HG03045 (cell line): ENCODE measurements around the gene TBXA2R.
"Not testable (repeated sequence)": the region's sequence is repeated elsewhere in the genome, so short reads cannot be mapped to it uniquely, and the experiment has no call there.

ENCODE experiments used
- ATAC-seq: cut with Tn5 transposase; IDR thresholded peaks from one replicate; pipeline ENCODE4 v1.9.1; 2021; ENCODE audit warnings: mild to moderate bottlenecking, moderate library complexity; ENCODE audit not compliant: unreplicated experiment

TBXA2R gene

DNA sequence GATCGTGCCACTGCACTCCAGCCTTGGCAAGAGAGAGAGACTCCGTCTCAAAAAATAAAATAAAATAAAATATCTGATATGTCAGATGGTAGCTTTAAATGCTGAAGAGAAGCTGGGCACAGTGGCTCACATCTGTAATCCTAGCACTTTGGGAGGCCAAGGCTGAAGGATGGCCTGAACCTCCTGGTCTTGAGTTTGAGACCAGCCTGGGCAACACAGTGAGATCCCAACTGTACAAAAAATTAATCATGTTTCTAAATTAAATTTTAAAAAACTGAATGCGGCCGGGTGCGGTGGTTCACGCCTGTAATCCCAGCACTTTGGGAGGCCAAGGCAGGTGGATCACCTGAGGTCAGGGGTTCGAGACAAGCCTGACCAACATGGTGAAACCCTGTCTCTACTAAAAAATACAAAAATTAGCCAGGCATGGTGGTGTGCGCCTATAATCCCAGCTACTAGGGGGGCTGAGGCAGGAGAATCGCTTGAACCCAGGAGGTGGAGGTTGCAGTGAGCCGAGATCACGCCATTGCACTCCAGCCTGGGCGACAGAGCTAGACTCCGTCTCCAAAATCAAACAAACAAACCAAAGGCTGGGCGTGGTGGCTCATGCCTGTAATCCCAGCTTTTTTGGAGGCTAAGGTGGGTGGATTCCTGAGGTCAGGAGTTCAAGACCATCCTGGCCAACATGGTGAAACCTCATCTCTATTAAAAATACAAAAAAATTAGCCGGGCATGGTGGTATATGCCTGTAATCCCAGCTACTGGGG lies 22.5 kb downstream of the TBXA2R start:
- ATAC-seq: not testable (repeated sequence)

DNA sequence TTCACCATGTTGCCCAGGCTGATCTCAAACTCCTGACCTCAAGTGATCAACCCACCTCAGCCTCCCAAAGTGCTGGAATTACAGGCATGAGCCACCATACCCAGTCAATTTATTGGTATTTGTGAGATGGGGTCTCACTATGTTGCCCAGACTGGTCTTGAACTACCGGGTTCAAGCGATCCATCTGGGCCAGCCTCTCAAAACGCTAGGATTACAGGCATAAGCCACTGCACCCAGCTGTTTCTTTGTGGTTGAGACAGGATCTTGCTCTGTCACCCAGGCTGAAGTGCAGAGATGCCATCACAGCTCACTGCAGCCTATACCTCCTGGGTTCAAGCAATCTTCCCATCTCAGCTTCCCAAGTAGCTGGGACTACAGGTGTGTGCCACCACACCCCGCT lies 24.9 kb downstream of the TBXA2R start:
- not testable (repeated sequence) for ATAC-seq

DNA sequence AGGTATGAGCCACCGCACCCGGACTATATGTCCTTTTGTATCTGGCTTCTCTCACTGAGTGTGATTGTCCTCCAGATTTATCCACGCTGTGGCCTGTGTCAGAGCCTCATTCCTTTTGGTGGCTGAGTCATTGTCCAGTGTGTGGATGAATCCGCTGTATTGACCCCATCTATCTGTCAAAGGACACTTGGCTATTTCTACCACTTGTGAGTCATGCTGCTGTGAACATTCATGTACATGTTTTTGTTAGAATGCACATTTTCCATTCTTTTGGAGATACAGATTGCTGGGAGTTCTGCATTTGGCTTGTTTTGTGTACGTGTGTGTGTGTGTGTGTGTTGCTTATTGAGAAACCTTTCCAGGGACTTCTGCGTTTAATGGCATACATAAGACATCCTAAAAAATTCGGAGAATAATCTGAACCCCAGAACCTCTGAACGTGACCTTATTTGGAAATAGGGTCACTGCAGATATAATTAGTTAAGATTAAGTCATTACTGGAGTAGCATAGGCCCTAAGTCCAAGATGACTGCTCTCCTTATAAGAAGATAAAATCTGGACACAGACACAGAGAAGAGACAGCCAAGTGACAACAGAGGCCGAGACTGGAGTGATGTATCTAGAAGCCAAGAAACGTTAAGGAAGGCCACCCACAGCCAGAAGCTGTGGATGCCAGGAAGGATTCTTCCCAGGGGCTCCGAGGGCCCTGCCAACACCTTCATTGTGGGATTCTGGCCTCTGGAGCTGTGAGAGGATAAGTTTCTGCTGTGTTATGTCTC lies 26.3 kb downstream of the TBXA2R start:
- no peak for ATAC-seq

DNA sequence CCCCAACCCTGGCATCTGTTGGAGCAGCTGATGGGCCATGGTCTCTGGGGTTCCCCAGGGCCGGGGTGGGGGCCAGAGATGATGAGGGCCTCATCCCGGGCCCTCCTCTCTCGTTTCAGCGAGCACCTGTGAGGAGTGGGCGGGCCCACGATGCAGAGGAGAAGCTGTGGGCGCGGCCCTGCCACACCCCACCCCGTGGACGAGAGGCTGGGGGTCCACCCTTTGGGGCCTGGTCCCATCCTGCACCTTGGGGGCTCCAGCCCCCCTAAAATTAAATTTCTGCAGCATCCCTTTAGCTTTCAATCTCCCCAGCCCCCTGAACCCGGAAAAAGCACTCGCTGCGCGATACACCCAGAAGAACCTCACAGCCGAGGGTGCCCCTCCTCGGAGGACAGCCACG lies 28.3 kb downstream of the TBXA2R start:
- no peak for ATAC-seq

DNA sequence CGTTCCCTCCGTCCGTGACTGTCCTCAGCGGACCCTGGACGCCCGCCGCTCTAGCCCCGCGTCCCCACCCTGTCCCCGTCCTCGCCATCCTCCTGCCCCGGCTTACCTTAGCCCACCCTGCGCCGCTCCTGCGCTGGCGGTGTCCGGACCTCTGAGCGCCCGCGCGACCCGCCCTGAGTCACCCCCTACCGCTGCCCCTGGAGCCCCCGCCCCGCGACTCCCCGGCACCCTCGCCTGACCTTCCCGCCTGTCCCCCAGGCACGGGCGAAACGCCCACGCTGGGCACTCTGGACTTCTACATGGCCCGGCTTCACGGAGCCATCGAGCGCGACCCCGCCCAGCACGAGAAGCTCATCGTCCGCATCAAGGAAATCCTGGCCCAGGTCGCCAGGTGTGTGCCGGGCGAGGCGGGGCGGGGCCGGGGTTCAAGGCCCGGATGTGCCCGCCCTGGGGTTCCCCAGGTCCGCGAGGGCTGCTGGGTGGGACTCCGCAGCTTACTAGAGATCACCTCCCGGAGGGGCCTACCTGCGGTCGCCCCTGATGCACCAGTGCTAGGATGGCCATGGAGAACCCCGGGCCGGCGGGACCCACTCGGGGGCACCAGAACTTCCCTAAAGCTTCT lies 28.8 kb downstream of the TBXA2R start:
- no peak for ATAC-seq

DNA sequence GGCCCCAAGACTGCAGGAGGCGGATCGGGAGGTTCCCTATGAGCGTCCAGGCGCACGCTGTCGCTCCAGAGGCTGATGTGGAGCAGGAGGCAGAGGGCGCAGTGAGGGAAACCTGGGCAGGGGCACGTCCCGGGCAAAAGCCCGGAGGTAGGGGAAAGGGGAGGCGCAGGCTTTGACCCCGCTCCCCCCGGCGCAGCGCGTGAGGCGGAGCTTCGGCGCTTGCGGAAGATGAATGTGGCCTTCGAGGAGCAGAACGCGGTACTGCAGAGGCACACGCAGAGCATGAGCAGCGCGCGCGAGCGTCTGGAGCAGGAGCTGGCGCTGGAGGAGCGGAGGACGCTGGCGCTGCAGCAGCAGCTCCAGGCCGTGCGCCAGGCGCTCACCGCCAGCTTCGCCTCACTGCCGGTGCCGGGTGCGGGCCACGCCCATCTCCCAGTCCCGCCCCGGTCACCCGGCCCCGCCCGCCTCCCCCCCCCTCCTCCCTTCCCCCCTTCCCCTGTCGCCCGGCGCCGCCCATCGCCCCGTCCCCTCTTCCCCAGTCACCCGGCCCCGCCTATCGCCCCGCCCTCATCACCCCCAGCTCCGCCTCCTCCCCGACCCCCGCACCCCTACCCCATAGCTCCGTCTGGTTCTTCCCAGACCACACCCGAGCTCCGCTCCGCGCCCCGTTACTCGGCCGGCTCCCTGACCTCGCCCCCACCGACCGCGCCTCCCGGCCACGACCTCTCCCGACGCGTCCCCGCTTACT lies 29.8 kb downstream of the TBXA2R start:
- no peak for ATAC-seq

DNA sequence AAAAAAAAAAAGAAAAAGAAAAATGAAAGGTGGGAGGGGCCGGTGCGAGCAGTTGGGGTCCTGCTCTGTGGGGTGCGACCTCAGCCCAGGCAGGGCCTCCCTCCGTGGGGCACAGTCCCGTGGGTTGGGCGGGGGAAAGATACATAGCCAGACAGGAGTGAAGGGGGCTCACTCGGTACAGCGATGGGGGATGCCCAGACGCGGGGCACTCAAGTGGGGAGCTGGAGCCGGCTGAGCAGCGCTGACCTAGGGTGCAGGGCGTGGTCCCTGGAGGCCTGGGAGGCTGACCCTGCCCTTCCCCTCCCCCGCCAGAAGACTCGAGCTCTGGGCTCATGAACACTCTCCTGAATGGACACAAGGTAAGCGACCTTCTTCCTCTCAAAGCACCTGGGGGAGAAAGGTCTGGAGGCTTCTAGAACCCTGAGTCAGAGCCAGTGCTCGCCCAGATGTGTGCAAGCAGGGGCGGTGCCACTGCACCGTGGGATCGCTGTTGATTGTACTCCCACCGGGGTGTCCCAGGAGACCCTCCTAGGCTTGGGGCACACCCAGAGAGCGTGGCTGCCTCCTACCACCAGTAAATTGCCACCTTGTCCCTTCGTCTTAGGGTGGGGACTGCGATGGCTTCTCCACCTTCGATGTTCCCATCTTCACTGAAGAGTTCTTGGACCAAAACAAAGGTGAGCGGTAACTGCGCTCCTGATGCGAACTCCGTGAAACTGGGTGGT lies 30.6 kb downstream of the TBXA2R start:
- ATAC-seq: no peak

DNA sequence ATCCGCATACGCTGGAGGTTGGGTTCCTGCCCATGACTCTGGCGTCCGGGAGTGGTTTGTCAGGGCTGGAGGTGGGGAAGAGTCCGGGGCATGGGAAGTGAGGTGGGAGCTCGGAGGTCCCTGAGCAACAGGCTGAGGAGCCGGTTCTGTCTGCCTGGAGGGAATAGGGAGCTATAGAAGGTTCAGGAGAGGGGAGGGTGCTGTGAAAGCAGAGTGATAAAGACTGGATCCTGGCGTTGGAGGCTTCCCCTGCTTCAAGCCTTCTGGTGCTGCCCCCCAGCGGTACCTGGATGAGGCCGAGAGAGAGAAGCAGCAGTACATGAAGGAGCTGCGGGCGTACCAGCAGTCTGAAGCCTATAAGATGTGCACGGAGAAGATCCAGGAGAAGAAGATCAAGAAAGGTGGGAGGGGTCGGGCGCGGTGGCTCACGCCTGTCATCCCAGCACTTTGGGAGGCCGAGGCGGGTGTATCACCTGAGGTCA lies 31.4 kb downstream of the TBXA2R start:
- no peak for ATAC-seq

DNA sequence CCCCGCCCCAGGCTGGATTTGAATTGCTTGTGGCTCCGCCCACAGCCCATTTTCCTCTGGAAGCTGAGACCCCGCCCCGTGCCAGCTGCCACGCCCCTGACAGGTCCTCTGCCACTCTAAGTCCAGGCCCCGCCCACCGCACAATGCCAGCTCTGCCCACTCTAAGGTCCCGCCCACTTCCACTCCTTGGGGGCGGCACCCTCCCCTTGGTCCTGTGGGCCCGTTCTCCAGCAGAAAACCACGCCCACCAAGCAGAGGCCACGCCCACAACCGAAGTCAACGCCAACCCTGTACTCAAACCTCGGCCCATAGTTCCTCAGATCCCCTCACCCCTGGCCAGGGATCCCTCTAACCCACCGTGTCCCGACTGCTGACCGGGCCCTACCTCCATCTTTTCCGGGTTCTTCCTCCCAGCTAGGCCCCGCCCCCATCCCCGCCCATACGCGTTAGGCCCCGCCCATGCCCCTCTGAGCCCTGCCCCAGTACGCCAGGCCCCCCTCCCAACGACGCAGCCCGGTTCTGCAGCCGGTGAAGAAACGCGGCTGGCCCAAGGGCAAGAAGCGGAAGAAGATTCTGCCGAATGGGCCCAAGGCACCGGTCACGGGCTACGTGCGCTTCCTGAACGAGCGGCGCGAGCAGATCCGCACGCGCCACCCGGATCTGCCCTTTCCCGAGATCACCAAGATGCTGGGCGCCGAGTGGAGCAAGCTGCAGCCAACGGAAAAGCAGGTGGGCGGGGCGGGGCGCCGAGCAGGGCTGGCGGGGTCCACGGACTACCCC lies 32.6 kb downstream of the TBXA2R start:
- no peak for ATAC-seq

DNA sequence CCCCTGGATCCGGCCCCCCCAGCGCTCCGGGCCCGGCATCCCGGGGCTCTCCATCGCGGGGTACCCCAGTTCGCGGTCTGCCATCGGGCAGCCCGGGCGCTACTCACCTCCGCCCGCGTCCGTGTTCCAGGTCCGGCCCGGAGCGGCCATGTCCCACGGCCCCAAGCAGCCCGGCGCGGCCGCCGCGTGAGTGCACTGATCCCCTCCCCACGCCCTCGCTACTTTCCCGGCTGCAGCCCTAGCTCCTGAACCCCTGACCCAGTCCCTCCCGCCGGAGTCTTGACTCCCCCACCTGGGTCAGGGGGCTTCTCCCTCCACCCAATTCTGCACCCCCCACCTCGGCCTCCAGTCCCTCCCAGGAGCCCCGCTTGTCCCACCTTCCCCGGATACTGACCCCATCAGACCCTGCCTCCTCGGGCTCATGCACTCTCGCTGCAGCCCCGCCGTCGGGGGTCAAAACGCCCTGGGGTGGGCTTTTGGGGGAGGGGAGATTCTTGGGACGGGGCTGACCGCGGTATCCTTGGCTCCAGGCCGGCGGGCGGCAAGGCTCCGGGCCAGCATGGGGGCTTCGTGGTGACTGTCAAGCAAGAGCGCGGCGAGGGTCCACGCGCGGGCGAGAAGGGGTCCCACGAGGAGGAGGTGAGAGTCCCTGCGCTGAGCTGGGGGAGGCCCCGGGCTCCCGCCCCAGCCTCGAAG lies 33.4 kb downstream of the TBXA2R start:
- ATAC-seq: peak; percentile 9

DNA sequence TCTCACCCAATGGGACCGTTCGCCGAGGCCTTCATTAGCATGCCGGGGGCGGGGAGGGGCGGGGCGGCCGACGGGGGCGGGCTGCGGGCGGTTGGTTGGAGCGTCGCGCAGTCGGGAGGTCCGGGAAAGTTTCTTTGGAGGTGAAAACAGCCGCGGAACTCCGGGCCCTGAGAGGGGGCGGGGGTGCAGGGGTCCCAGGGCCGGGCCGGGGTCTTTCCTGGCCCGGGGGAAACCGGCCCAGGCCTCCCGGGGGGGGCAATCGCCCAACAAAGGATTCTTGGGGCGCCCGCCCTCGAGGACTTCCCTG lies 33.9 kb downstream of the TBXA2R start, which contains the start of gene HMG20B:
Gene HMG20B, plus strand, starts transcription at position 90 of the 307 bp plus-strand sequence. CDS start 366 bp downstream, outside the sequence.
- ATAC-seq: no peak

DNA sequence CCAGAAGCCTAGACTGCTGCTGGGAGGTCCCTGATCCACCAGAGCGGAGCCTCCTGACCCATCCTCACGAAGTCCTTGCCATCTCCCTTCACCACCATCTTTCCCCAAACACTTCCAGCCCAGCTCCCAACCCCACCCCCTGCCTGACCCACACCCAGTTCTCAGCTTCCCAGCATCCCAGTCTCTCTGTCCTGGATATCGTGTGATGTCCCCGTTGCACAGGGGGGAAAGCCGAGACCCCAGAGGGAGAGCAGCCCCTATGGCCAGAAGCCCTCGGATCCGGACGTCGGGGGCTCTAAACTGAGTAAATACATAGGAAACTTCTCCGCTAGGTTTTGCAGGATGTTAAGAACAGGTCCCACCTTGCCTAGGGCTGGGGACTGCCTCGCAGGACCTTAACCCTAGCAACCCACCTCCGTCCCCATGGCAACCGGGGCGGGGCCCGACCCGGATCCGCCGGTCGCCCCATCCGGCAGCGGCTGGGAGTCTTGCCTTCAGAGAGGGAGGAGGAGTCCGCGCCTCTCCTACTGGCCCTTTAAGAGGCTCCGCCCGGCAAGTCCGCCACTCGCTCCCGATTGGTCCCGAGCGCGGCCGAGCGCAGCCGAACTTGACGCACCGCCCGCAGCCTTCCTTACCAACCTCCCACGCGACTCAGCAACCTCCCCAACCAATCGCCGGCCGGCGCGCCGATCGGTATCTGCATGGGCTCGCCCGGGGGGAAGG lies 34.4 kb downstream of the TBXA2R start:
- peak; percentile 87 for ATAC-seq

DNA sequence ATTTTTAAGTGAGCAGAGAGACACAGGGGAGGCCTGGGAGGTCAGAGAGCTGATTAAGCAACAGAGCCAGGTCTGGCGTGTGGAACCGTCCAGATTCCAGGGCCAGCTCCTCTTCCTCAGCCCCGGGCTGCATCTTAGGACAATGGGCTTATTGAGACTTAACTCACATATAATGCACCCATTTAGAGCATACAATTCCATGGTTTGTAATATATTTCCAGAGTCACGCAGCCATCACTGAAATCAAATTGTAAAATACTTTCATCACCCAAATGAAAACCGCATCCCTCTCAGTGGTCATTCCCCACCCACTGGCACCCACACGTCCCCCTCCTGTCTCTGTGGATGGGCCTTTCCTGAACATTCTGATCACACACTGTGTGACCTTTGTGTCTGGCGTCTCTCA lies 36.1 kb downstream of the TBXA2R start:
- ATAC-seq: no peak

DNA sequence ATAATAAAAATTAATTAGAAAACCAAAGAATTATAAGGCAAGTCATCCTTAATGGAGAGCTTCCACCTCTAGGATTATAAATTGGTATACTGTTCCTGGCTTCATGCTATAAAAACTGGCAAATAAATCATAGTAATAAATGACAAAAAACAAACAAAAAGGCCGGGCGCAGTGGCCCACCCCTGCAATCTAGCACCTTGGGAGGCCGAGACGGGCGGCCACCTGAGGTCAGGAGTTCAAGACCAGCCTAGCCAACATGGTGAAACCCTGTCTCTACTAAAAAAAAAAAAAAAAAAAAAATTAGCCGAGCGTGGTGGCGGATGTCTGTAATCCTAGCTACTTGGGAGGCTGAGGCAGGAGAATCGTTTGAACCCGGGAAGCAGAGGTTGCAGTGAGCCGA lies 36.6 kb downstream of the TBXA2R start:
- ATAC-seq: not testable (repeated sequence)

DNA sequence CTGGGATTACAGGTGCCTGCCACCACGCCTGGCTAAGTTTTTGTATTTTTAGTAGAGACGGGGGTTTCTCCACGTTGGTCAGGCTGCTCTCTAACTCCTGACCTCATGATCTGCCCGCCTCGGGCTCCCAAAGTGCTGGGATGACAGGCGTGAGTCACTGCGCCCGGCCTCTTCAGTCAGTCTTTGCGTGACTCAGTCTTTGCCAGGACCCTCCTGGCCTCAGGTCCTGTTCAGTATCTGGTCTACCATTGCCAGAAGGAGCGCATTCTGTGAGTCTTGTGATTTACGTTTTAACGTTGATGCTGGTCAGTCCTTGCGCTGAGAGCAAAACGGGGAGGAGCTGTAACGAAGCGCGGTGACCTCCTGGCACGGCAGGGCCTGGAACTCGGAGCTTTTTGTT lies 41.5 kb downstream of the TBXA2R start:
- ATAC-seq: no peak

DNA sequence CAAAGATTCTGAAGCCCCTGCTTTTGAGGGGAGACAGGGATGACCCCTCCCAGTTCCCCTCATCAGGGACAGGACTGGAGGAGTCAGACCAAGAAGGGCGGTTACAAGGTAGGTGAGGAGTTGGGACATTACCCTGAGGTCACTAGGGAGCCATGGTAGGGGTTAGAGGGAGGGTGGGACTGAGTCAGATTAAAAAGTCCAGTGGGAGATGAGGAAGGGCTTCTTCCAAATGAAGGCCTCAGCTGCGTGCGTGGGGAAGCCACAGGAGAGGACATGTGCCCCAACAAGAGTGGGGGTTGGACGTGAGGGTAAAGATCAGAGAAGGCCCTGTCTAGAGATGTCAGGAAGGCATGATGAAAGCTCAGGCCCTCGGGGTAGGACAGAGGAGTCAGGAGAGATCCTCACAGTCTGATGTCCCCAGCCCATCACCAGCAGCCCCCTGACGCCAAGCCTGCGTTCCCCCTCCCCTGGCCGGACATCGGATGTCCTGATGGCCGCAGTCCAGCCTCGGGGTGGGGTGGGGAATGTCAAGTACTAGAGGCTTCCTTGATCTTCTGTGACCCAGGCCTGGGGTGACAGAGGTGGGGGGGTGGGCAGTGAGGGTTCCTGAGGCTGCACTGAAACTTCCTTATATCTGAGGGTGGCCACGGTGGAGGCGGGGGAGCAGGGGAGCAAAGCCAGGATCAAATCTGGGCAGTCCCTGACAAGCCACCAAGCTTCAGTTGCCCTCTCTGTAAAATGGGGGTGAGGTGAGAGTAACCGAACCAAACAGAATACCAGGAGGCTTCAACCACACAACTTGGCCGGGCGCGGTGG lies 42.8 kb downstream of the TBXA2R start:
- ATAC-seq: no peak

DNA sequence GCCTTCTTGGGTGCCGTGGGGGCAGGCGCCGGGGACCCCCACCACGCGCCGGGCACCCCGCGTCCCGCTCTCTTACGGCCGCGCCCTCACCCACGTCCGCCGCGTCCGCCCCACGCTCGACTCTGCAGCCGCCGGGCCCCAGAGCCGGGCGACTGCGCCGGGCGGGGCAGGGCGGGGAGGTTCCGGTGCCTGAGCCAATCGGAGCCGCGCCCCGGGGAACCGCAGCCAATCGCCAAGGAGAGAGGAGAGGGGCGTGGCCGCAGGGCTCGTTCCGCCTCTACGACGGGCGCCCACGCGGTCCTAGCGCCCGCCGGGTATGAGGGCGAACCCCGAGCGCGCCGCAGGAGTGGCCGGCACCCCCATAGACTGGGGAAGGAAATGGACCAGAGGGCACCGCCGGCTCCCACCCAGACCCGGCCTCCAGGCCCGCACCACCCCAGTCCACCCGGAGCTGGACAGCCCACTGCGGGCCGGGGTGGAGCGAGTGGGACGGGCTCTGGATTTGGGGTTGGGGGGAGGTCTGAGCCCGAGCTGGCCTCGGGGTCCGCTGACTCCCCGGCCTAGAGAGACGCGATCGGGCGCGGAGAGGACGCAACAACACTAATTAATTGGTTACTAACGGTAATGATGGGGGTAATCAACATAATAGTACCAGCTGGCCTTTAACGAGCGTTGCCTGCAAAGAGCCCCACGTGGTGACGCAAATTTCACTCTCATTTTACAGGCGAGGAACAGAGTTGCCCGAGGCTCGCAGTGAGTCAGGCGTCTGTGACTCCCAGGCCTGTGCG lies 49.0 kb downstream of the TBXA2R start, which contains the start of gene MFSD12:
Gene MFSD12, minus strand, starts transcription at position 126 of the 788 bp plus-strand sequence. CDS start 183 bp downstream, outside the sequence.
- peak; percentile 88 for ATAC-seq
